Natural killer cell treated with Interleukin-12 subunit alpha and Interleukin-12 subunit beta and Interleukin-15 and Interleukin-18, amount 100 ng/mL, for 72 hours (primary cell): Measurements from ENCODE around the gene CHTF18. TPM values are rescaled to one million over a fixed set of nuclear protein-coding genes. Genes with fewer than 3 reads are reported as not detected.
"Not testable (repeated sequence)": the region's sequence is repeated elsewhere in the genome, so short reads cannot be mapped to it uniquely, and the experiment has no call there.

Experiments
- ATAC-seq, 2 donors: fragments of 150-1000 bp; cut with Tn5 transposase in 1 of 2; sonication (Bioruptor Pico), chemical (Tn5 transposase) in 1 of 2; 2 replicates each; pipeline ENCODE4 v1.10.0; 2021
- DNase-seq: peaks from one replicate; pipeline ENCODE4 v3.0.0; 2022; ENCODE audit warnings: low spot score
- H3K27ac Mint-ChIP-seq, 2 donors: 1 replicate in 1 of 2; 2 replicates in 1 of 2; pipeline ENCODE4 v1.8.0; 2022; ENCODE audit warnings: mixed read lengths in 2 of 2, mild to moderate bottlenecking in 1 of 2, moderate library complexity in 1 of 2
- H3K27me3 Mint-ChIP-seq, 2 donors: 1 replicate in 1 of 2; 2 replicates in 1 of 2; pipeline ENCODE4 v1.8.0; 2022; ENCODE audit warnings: mixed read lengths in 2 of 2
- H3K36me3 Mint-ChIP-seq: one replicate; pipeline ENCODE4 v1.8.0; 2022; ENCODE audit warnings: mixed read lengths
- H3K4me1 Mint-ChIP-seq, 2 donors: 1 replicate in 1 of 2; 2 replicates in 1 of 2; pipeline ENCODE4 v1.8.0; 2022; ENCODE audit warnings: low read depth in 2 of 2, mixed read lengths in 2 of 2, mild to moderate bottlenecking in 1 of 2
- H3K4me3 Mint-ChIP-seq: one replicate; pipeline ENCODE4 v1.8.0; 2022; ENCODE audit warnings: mixed read lengths
- H3K9me3 Mint-ChIP-seq: 2 replicates; pipeline ENCODE4 v1.8.0; 2022; ENCODE audit warnings: mixed read lengths
- total RNA-seq, 2 donors: library from RNA; stranded (reverse); gene quantifications; one replicate each; pipeline ENCODE4 v1.2.3, GENCODE V29; 2022

The CHTF18 gene
- total RNA-seq, 2 donors from 2014 or later = 70.7 to 210 TPM

- H3K27me3 Mint-ChIP-seq = peaks cover 0 to under 1% of the 10 kb centered on the region in 2 donors
- DNase-seq (no peak), ATAC-seq (peak in 1 of 2 donors; percentile 33)
- H3K36me3 Mint-ChIP-seq = no peaks in the 10 kb centered on the region
- H3K4me3 Mint-ChIP-seq = no peak overlapping the region
- H3K27ac Mint-ChIP-seq = no peak overlapping the region
- H3K9me3 Mint-ChIP-seq = no peaks in the 10 kb centered on the region
- no peaks in the 10 kb centered on the region for H3K4me1 Mint-ChIP-seq
These were observed 37.0 kb upstream of the CHTF18 start for GRCh38 chr16:751152-752006.

GRCh38 chr16:752007-752312 lies 36.5 kb upstream of the CHTF18 start:
- Mint-ChIP-seq H3K4me3 (no peak overlapping the region), H3K27me3 (peaks cover 0 to 3% of the 10 kb centered on the region in 2 donors), H3K36me3 (no peaks in the 10 kb centered on the region), H3K27ac (no peak overlapping the region), H3K4me1 (no peaks in the 10 kb centered on the region), H3K9me3 (no peaks in the 10 kb centered on the region)
- ATAC-seq (no peak), DNase-seq (no peak)

- not testable (repeated sequence) for H3K36me3 Mint-ChIP-seq, ATAC-seq
These were observed 34.3 kb upstream of the CHTF18 start for GRCh38 chr16:754121-754607.

GRCh38 chr16:754656-755055 lies 33.8 kb upstream of the CHTF18 start:
- Mint-ChIP-seq H3K27me3 (peaks cover 3 to 8% of the 10 kb centered on the region in 2 donors), H3K4me1 (peaks cover 5 to 6% of the 10 kb centered on the region in 2 donors), H3K9me3 (no peaks in the 10 kb centered on the region), H3K4me3 (no peak overlapping the region), H3K36me3 (no peaks in the 10 kb centered on the region), H3K27ac (no peak overlapping the region)
- no peak for ATAC-seq
- DNase-seq = no peak

More at GRCh38 chr16:754121-754607, 34.3 kb upstream of the CHTF18 start:
- H3K27ac Mint-ChIP-seq, DNase-seq, H3K9me3 Mint-ChIP-seq, H3K4me1 Mint-ChIP-seq, H3K27me3 Mint-ChIP-seq, H3K4me3 Mint-ChIP-seq: not testable (repeated sequence)

GRCh38 chr16:756428-756827 lies 32.0 kb upstream of the CHTF18 start:
- H3K9me3 Mint-ChIP-seq = no peaks in the 10 kb centered on the region
- no peak overlapping the region for H3K27ac Mint-ChIP-seq
- H3K36me3 Mint-ChIP-seq = no peaks in the 10 kb centered on the region
- peaks cover 5 to 6% of the 10 kb centered on the region in 2 donors for H3K4me1 Mint-ChIP-seq
- ATAC-seq (no peak), DNase-seq (no peak)
- H3K4me3 Mint-ChIP-seq = no peak overlapping the region
- H3K27me3 Mint-ChIP-seq = peaks cover 3 to 8% of the 10 kb centered on the region in 2 donors

- no peak overlapping the region for H3K4me3 Mint-ChIP-seq
These were observed 29.1 kb upstream of the CHTF18 start for GRCh38 chr16:759110-759910.

GRCh38 chr16:760065-760464 lies 28.4 kb upstream of the CHTF18 start:
- Mint-ChIP-seq H3K36me3 (no peaks in the 10 kb centered on the region), H3K4me1 (peaks cover 5 to 6% of the 10 kb centered on the region in 2 donors), H3K27ac (no peak overlapping the region), H3K9me3 (no peaks in the 10 kb centered on the region), H3K4me3 (no peak overlapping the region), H3K27me3 (peaks cover 3 to 8% of the 10 kb centered on the region in 2 donors)
- DNase-seq (no peak), ATAC-seq (no peak)

More at GRCh38 chr16:759110-759910, 29.1 kb upstream of the CHTF18 start:
- peaks cover 3 to 8% of the 10 kb centered on the region in 2 donors for H3K27me3 Mint-ChIP-seq
- no peaks in the 10 kb centered on the region for H3K9me3 Mint-ChIP-seq
- DNase-seq = no peak
- no peak for ATAC-seq
- peaks cover 5 to 6% of the 10 kb centered on the region in 2 donors for H3K4me1 Mint-ChIP-seq
- H3K36me3 Mint-ChIP-seq = no peaks in the 10 kb centered on the region
- H3K27ac Mint-ChIP-seq = no peak overlapping the region

GRCh38 chr16:760545-761343 lies 27.7 kb upstream of the CHTF18 start, which contains the start of gene MSLN:
TSS of gene MSLN (plus strand) at chr16:760734. CDS start at chr16:762681, 1,947 bp downstream.
- no peak for ATAC-seq
- Mint-ChIP-seq H3K36me3 (no peaks in the 10 kb centered on the region), H3K4me1 (peaks cover 5 to 6% of the 10 kb centered on the region in 2 donors), H3K9me3 (no peaks in the 10 kb centered on the region), H3K27me3 (peaks cover 3 to 8% of the 10 kb centered on the region in 2 donors), H3K4me3 (no peak within 1 kb of the TSS), H3K27ac (no peak within 1 kb of the TSS)
- DNase-seq = no peak

GRCh38 chr16:761625-762513 lies 26.6 kb upstream of the CHTF18 start:
- Mint-ChIP-seq H3K4me1 (peaks cover 5 to 6% of the 10 kb centered on the region in 2 donors), H3K36me3 (no peaks in the 10 kb centered on the region), H3K27ac (no peak overlapping the region), H3K9me3 (no peaks in the 10 kb centered on the region), H3K4me3 (no peak overlapping the region), H3K27me3 (peaks cover 0 to 8% of the 10 kb centered on the region in 2 donors)
- DNase-seq (no peak), ATAC-seq (no peak)

- H3K36me3 Mint-ChIP-seq = no peaks in the 10 kb centered on the region
- peaks cover 2 to 3% of the 10 kb centered on the region in 2 donors for H3K4me1 Mint-ChIP-seq
- no peak overlapping the region for H3K27ac Mint-ChIP-seq
- no peak for ATAC-seq
- no peak overlapping the region for H3K4me3 Mint-ChIP-seq
- DNase-seq = no peak
- peaks cover 0 to 4% of the 10 kb centered on the region in 2 donors for H3K27me3 Mint-ChIP-seq
- no peaks in the 10 kb centered on the region for H3K9me3 Mint-ChIP-seq
These were observed 25.7 kb upstream of the CHTF18 start for GRCh38 chr16:762595-763268.

GRCh38 chr16:763369-764183 lies 24.8 kb upstream of the CHTF18 start:
- DNase-seq (no peak), ATAC-seq (no peak)
- Mint-ChIP-seq H3K27ac (no peak overlapping the region), H3K4me3 (no peak overlapping the region), H3K36me3 (no peaks in the 10 kb centered on the region), H3K27me3 (no peaks in the 10 kb centered on the region), H3K4me1 (no peaks in the 10 kb centered on the region), H3K9me3 (no peaks in the 10 kb centered on the region)
